Ovary (tissue), 3 donors: ENCODE data around the gene PMEPA1.

Experiments
- EP300 ChIP-seq: sonication (generic); formaldehyde crosslinking; IDR thresholded peaks from one replicate; pipeline ENCODE4 v1.6.1; 2017; ENCODE audit warnings: antibody characterized with exemption
- POLR2A ChIP-seq: fragments of 450-650 bp; IDR thresholded peaks from one replicate; pipeline ENCODE4 v1.6.1; 2017; ENCODE audit warnings: antibody characterized with exemption, mild to moderate bottlenecking, moderate library complexity
- TF ChIP-seq, protein P1 (sequence below), 3 donors: fragments of 450-650 bp in 2 of 3; fragments of 200-600 bp in 1 of 3; IDR thresholded peaks; one replicate each; pipeline versions ENCODE4 v1.5.1 to v1.8.0; 2016 to 2022; ENCODE audit warnings: antibody characterized with exemption in 3 of 3, mild to moderate bottlenecking in 1 of 3
- donor health status: DM: no; HTN: no; CAD: no.

DNA sequence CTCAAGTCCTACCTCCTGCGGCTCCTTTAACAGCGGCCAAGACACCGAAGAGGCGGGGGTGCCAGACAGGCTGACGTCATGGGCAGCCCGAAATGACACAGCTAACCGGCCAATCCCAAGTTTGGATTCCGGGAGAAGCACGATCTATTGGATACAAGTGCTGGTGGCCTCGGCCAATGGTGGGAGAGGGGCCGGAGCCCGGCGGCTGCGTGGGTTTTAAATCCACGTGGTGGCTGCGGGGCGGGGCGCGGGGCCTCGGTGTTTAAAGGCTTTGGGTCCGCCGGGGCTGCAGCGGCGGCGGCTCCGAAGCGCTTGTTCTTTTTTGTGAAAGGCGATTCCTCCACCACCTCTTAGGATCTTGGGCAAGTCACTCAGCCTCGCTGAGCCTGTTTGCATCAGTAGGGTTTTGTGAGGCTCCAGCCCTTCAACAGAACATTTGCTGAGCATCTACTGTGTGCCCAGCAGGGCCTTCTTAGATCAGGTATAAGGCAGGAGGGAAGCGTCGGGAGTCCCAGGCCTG lies 8.7 kb upstream of the PMEPA1 start:
- TF ChIP-seq, protein P1, sequence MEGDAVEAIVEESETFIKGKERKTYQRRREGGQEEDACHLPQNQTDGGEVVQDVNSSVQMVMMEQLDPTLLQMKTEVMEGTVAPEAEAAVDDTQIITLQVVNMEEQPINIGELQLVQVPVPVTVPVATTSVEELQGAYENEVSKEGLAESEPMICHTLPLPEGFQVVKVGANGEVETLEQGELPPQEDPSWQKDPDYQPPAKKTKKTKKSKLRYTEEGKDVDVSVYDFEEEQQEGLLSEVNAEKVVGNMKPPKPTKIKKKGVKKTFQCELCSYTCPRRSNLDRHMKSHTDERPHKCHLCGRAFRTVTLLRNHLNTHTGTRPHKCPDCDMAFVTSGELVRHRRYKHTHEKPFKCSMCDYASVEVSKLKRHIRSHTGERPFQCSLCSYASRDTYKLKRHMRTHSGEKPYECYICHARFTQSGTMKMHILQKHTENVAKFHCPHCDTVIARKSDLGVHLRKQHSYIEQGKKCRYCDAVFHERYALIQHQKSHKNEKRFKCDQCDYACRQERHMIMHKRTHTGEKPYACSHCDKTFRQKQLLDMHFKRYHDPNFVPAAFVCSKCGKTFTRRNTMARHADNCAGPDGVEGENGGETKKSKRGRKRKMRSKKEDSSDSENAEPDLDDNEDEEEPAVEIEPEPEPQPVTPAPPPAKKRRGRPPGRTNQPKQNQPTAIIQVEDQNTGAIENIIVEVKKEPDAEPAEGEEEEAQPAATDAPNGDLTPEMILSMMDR (IDR thresholded peaks at IDR 0.05) = no peak
- TF ChIP-seq POLR2A (no peak), EP300 (no peak)
